Ovary (tissue), 3 donors: ENCODE measurements around the gene ETNK2.

Experiments used
- CTCF ChIP-seq, 3 donors: fragments of 450-650 bp in 2 of 3; fragments of 200-600 bp in 1 of 3; IDR thresholded peaks; one replicate each; pipeline versions ENCODE4 v1.5.1 to v1.8.0; 2016 to 2022; ENCODE audit warnings: antibody characterized with exemption in 3 of 3, mild to moderate bottlenecking in 1 of 3
- EP300 ChIP-seq: sonication (generic); formaldehyde crosslinking; IDR thresholded peaks from one replicate; pipeline ENCODE4 v1.6.1; 2017; ENCODE audit warnings: antibody characterized with exemption
- POLR2A ChIP-seq: fragments of 450-650 bp; IDR thresholded peaks from one replicate; pipeline ENCODE4 v1.6.1; 2017; ENCODE audit warnings: antibody characterized with exemption, mild to moderate bottlenecking, moderate library complexity
- donor health status: DM: no; HTN: no; CAD: no.

- TF ChIP-seq CTCF (IDR thresholded peaks at IDR 0.05) (no peak), POLR2A (no peak), EP300 (no peak)
Observed at GRCh38 chr1:204098683-204099082, 53.2 kb downstream of the ETNK2 start.
